CD4-positive, CD25-positive, alpha-beta regulatory T cell (primary cell): ENCODE results near the gene IGSF3. TPM values are rescaled to one million over a fixed set of nuclear protein-coding genes. Genes with fewer than 3 reads are reported as not detected.

Source experiments
- ATAC-seq, 2 donors: fragments of 150-1000 bp; cut with Tn5 transposase; one replicate each; pipeline ENCODE4 v1.10.0; 2021; ENCODE audit warnings: low read depth in 2 of 2, moderate number of reproducible peaks in 2 of 2, moderate library complexity in 1 of 2
- DNase-seq, 3 donors: peaks; one replicate each; pipeline versions ENCODE4 v3.0.0 to v3.0.0-alpha.2; 2012 to 2022; ENCODE audit warnings: mixed read lengths in 1 of 3
- H3K27ac ChIP-seq: one replicate; pipeline ENCODE4 v1.7.0; 2013; ENCODE audit warnings: mild to moderate bottlenecking, low read length; ENCODE audit not compliant: insufficient read depth, poor library complexity, severe bottlenecking
- H3K27me3 ChIP-seq: one replicate; pipeline ENCODE4 v1.7.0; 2013; ENCODE audit warnings: low read length; ENCODE audit not compliant: control insufficient read depth, insufficient read depth
- H3K36me3 ChIP-seq: one replicate; pipeline ENCODE4 v1.7.0; 2013; ENCODE audit warnings: mild to moderate bottlenecking, low read length, moderate library complexity; ENCODE audit not compliant: control insufficient read depth, insufficient read depth
- H3K4me1 ChIP-seq: 2 replicates; pipeline ENCODE4 v1.7.0; 2013; ENCODE audit warnings: mild to moderate bottlenecking, low read length; ENCODE audit not compliant: insufficient read depth, control insufficient read depth, poor library complexity, severe bottlenecking
- H3K4me3 ChIP-seq: one replicate; pipeline ENCODE4 v1.7.0; 2013; ENCODE audit warnings: low read depth, mild to moderate bottlenecking, low read length, moderate library complexity
- H3K9me3 ChIP-seq, 2 experiments: 1 replicate in 1 of 2; 2 replicates in 1 of 2; pipeline ENCODE4 v1.7.0; 2013; ENCODE audit warnings: low read length in 2 of 2, mild to moderate bottlenecking in 1 of 2, moderate library complexity in 1 of 2; ENCODE audit not compliant: control insufficient read depth in 2 of 2
- H3K27ac Mint-ChIP-seq, 3 donors: one replicate each; pipeline ENCODE4 v1.8.0; 2020 to 2022; ENCODE audit warnings: mild to moderate bottlenecking in 3 of 3, mixed read lengths in 3 of 3, moderate library complexity in 2 of 3
- H3K27me3 Mint-ChIP-seq: one replicate; pipeline ENCODE4 v1.8.0; 2022; ENCODE audit warnings: mild to moderate bottlenecking, mixed read lengths
- H3K36me3 Mint-ChIP-seq: one replicate; pipeline ENCODE4 v1.8.0; 2020; ENCODE audit warnings: mixed read lengths
- H3K4me1 Mint-ChIP-seq, 4 donors: one replicate each; pipeline ENCODE4 v1.8.0; 2020 to 2022; ENCODE audit warnings: mixed read lengths in 4 of 4, mild to moderate bottlenecking in 1 of 4
- H3K4me3 Mint-ChIP-seq, 4 donors: one replicate each; pipeline ENCODE4 v1.8.0; 2020 to 2022; ENCODE audit warnings: mild to moderate bottlenecking in 4 of 4, mixed read lengths in 4 of 4, moderate library complexity in 3 of 4
- H3K9me3 Mint-ChIP-seq, 7 donors: one replicate each; pipeline ENCODE4 v1.8.0; 2020 to 2022; ENCODE audit warnings: mixed read lengths in 7 of 7, mild to moderate bottlenecking in 3 of 7, moderate library complexity in 2 of 7
- polyA plus RNA-seq, 4 donors: library from polyadenylated mRNA; unstranded; fragments of 300-500 nt; fragmentation: Illumina TruSeq; gene quantifications; one replicate each; pipeline ENCODE4 v1.2.3, GENCODE V29; 2021
- total RNA-seq: library from RNA; stranded (reverse); gene quantifications from one replicate; pipeline ENCODE4 v1.2.3, GENCODE V29; 2022

The IGSF3 gene
- total and polyA plus RNA-seq, 5 donors from 2014 or later = 0.03 to 0.42 (median 0.21) TPM; not detected in 1

GRCh38 chr1:116678732-116679090 lies 11.2 kb upstream of the IGSF3 start:
- H3K27ac ChIP-seq = no peak overlapping the region
- H3K36me3 ChIP-seq = no peaks in the 10 kb centered on the region
- ATAC-seq = no peak
- H3K9me3 Mint-ChIP-seq = peaks cover 0 to 2% (median 0%) of the 10 kb centered on the region in 7 donors
- no peaks in the 10 kb centered on the region for H3K4me1 Mint-ChIP-seq
- no peak overlapping the region for H3K4me3 Mint-ChIP-seq
- H3K27me3 Mint-ChIP-seq = peaks cover 28% of the 10 kb centered on the region
- H3K4me1 ChIP-seq = no peaks in the 10 kb centered on the region
- peaks cover 0 to 3% of the 10 kb centered on the region in 2 experiments for H3K9me3 ChIP-seq
- no peak overlapping the region for H3K27ac Mint-ChIP-seq
- H3K4me3 ChIP-seq = no peak overlapping the region
- peaks cover 25% of the 10 kb centered on the region for H3K27me3 ChIP-seq
- DNase-seq = no peak
- H3K36me3 Mint-ChIP-seq = no peaks in the 10 kb centered on the region

GRCh38 chr1:116677474-116678062 lies 10.0 kb upstream of the IGSF3 start:
- H3K9me3 Mint-ChIP-seq = peaks cover 0 to 2% (median 0%) of the 10 kb centered on the region in 7 donors
- Histone ChIP-seq H3K36me3 (no peaks in the 10 kb centered on the region), H3K9me3 (peaks cover 0 to 3% of the 10 kb centered on the region in 2 experiments), H3K4me3 (no peak overlapping the region), H3K27me3 (peaks cover 29% of the 10 kb centered on the region), H3K4me1 (no peaks in the 10 kb centered on the region), H3K27ac (no peak overlapping the region)
- H3K27ac Mint-ChIP-seq = no peak overlapping the region
- H3K36me3 Mint-ChIP-seq = no peaks in the 10 kb centered on the region
- peaks cover 35% of the 10 kb centered on the region for H3K27me3 Mint-ChIP-seq
- ATAC-seq = no peak
- peaks cover 0 to 1% (median under 1%) of the 10 kb centered on the region in 4 donors for H3K4me1 Mint-ChIP-seq
- no peak overlapping the region for H3K4me3 Mint-ChIP-seq
- DNase-seq = no peak

- Histone ChIP-seq H3K4me1 (no peaks in the 10 kb centered on the region), H3K36me3 (no peaks in the 10 kb centered on the region), H3K4me3 (no peak overlapping the region), H3K27ac (no peak overlapping the region), H3K27me3 (peaks cover 29% of the 10 kb centered on the region), H3K9me3 (no peaks in the 10 kb centered on the region)
- no peak overlapping the region for H3K27ac Mint-ChIP-seq
- H3K4me3 Mint-ChIP-seq = no peak overlapping the region
- peaks cover 0 to 2% (median 0%) of the 10 kb centered on the region in 7 donors for H3K9me3 Mint-ChIP-seq
- no peak for DNase-seq
- peaks cover 0 to 2% (median under 1%) of the 10 kb centered on the region in 4 donors for H3K4me1 Mint-ChIP-seq
- ATAC-seq = no peak
- H3K36me3 Mint-ChIP-seq = no peaks in the 10 kb centered on the region
- H3K27me3 Mint-ChIP-seq = peaks cover 44% of the 10 kb centered on the region
These were observed 8.8 kb upstream of the IGSF3 start for GRCh38 chr1:116676291-116676690.

- Mint-ChIP-seq H3K27ac (no peak overlapping the region), H3K27me3 (peaks cover 53% of the 10 kb centered on the region), H3K36me3 (no peaks in the 10 kb centered on the region), H3K4me3 (no peak overlapping the region), H3K4me1 (peaks cover 0 to 5% (median under 1%) of the 10 kb centered on the region in 4 donors), H3K9me3 (peaks cover 0 to 2% (median 0%) of the 10 kb centered on the region in 7 donors)
- ATAC-seq (no peak), DNase-seq (no peak)
- Histone ChIP-seq H3K4me1 (no peaks in the 10 kb centered on the region), H3K27me3 (peaks cover 27% of the 10 kb centered on the region), H3K4me3 (no peak overlapping the region), H3K36me3 (no peaks in the 10 kb centered on the region), H3K27ac (no peak overlapping the region), H3K9me3 (no peaks in the 10 kb centered on the region)
These were observed 7.2 kb upstream of the IGSF3 start for GRCh38 chr1:116674751-116675150.

- no peak for ATAC-seq
- H3K36me3 Mint-ChIP-seq = no peaks in the 10 kb centered on the region
- H3K4me3 ChIP-seq = no peak overlapping the region
- peaks cover 0 to 2% (median 0%) of the 10 kb centered on the region in 7 donors for H3K9me3 Mint-ChIP-seq
- no peak overlapping the region for H3K27ac Mint-ChIP-seq
- no peaks in the 10 kb centered on the region for H3K9me3 ChIP-seq
- no peaks in the 10 kb centered on the region for H3K36me3 ChIP-seq
- no peak overlapping the region for H3K27ac ChIP-seq
- no peaks in the 10 kb centered on the region for H3K4me1 ChIP-seq
- H3K27me3 ChIP-seq = peaks cover 24% of the 10 kb centered on the region
- no peak overlapping the region for H3K4me3 Mint-ChIP-seq
- no peak for DNase-seq
- H3K4me1 Mint-ChIP-seq = peaks cover 0 to 5% (median under 1%) of the 10 kb centered on the region in 4 donors
- H3K27me3 Mint-ChIP-seq = peaks cover 58% of the 10 kb centered on the region
These were observed 6.5 kb upstream of the IGSF3 start for GRCh38 chr1:116674011-116674531.

GRCh38 chr1:116671912-116672311 lies 4.4 kb upstream of the IGSF3 start:
- DNase-seq (no peak), ATAC-seq (no peak)
- Mint-ChIP-seq H3K4me1 (peaks cover 0 to 14% (median under 1%) of the 10 kb centered on the region in 4 donors), H3K9me3 (peaks cover 0 to 2% (median 0%) of the 10 kb centered on the region in 7 donors), H3K4me3 (no peak overlapping the region), H3K36me3 (no peaks in the 10 kb centered on the region), H3K27me3 (peaks cover 64% of the 10 kb centered on the region), H3K27ac (no peak overlapping the region)
- H3K36me3 ChIP-seq = no peaks in the 10 kb centered on the region
- H3K9me3 ChIP-seq = no peaks in the 10 kb centered on the region
- H3K27ac ChIP-seq = no peak overlapping the region
- no peak overlapping the region for H3K4me3 ChIP-seq
- H3K27me3 ChIP-seq = peaks cover 17% of the 10 kb centered on the region
- peaks cover 9% of the 10 kb centered on the region for H3K4me1 ChIP-seq

GRCh38 chr1:116671072-116671760 lies 3.7 kb upstream of the IGSF3 start:
- Mint-ChIP-seq H3K36me3 (no peaks in the 10 kb centered on the region), H3K9me3 (peaks cover 0 to 2% (median 0%) of the 10 kb centered on the region in 7 donors), H3K27me3 (peaks cover 64% of the 10 kb centered on the region), H3K4me1 (peaks cover 0 to 21% (median 5%) of the 10 kb centered on the region in 4 donors), H3K4me3 (no peak overlapping the region), H3K27ac (no peak overlapping the region)
- peaks cover 16% of the 10 kb centered on the region for H3K4me1 ChIP-seq
- no peak overlapping the region for H3K4me3 ChIP-seq
- no peak for DNase-seq
- peaks cover 19% of the 10 kb centered on the region for H3K27me3 ChIP-seq
- H3K36me3 ChIP-seq = no peaks in the 10 kb centered on the region
- no peak overlapping the region for H3K27ac ChIP-seq
- H3K9me3 ChIP-seq = no peaks in the 10 kb centered on the region
- ATAC-seq = no peak
